ENCODE results near the gene CES1.
"Not testable (repeated sequence)": the region's sequence is repeated elsewhere in the genome, so short reads cannot be mapped to it uniquely, and the experiment has no call there.

CES1 gene

DNA sequence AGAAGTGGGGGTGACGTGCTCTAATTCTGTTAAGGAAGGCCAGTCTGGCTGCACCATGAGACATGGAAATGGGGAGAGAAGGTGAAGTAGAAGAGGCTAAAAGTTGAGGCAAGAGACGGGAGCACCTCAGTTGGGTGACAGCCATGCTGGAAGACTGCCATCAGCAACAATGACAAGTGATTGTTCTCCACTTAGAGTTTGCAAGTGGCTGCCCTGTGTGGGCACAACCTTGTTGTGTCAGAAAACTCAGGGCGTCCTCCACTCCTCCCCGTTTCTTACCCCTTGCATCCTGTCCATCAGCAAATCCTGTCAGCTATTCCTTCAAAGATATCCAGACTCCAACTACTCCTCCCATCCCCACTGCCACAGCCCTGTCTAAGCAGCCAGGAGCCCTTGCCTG lies 17.6 kb downstream of the CES1 start:
- no peak overlapping the region for H3K27ac ChIP-seq (ENCODE audit: low read depth, low read length)

DNA sequence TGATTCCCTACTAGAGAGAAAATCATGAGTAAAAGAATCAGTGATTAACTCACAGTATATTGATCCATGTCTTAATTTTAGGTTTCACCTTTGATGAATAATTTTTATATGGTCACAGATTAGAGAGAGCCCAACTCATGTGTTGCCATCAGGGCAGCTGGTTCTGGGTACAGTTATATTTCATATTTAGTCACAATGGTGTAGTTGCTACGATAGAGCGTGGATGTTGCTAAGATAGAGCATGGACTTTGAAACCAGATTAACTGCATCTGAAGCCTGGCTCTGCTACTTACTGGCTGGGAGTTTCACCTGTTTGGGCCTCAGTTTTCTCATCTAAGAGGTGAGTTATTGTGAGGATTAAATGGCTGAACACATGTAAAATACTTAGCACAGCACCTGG lies 18.7 kb downstream of the CES1 start:
- not testable (repeated sequence) for H3K4me2 ChIP-seq (ENCODE audit: low read depth, low read length, poor library complexity, severe bottlenecking); H3K9ac ChIP-seq (ENCODE audit: low read length); H3K79me2 ChIP-seq (ENCODE audit: insufficient read depth, low read length); H3K27me3 ChIP-seq (ENCODE audit: low read length); H4K20me1 ChIP-seq (ENCODE audit: low read depth, low read length); H3K36me3 ChIP-seq (ENCODE audit: low read length); H2AFZ ChIP-seq (ENCODE audit: low read depth, low read length, severe bottlenecking); H3F3A ChIP-seq (ENCODE audit: insufficient read depth); H3K4me3 ChIP-seq (ENCODE audit: insufficient read depth, low read length, poor library complexity, severe bottlenecking); H3K9me2 ChIP-seq (replicated peaks; ENCODE audit: insufficient read depth, low read length); H3K27ac ChIP-seq (ENCODE audit: low read depth, low read length); H3K9me3 ChIP-seq (ENCODE audit: insufficient read depth, low read length)

More for the DNA sequence above, 17.6 kb downstream of the CES1 start:
- TF ChIP-seq EZH2phosphoT487 (conservative IDR thresholded peaks at IDR 0.05; ENCODE audit: low read length): no peak
- TF ChIP-seq, protein P1, sequence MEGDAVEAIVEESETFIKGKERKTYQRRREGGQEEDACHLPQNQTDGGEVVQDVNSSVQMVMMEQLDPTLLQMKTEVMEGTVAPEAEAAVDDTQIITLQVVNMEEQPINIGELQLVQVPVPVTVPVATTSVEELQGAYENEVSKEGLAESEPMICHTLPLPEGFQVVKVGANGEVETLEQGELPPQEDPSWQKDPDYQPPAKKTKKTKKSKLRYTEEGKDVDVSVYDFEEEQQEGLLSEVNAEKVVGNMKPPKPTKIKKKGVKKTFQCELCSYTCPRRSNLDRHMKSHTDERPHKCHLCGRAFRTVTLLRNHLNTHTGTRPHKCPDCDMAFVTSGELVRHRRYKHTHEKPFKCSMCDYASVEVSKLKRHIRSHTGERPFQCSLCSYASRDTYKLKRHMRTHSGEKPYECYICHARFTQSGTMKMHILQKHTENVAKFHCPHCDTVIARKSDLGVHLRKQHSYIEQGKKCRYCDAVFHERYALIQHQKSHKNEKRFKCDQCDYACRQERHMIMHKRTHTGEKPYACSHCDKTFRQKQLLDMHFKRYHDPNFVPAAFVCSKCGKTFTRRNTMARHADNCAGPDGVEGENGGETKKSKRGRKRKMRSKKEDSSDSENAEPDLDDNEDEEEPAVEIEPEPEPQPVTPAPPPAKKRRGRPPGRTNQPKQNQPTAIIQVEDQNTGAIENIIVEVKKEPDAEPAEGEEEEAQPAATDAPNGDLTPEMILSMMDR (IDR thresholded peaks at IDR 0.05; ENCODE audit: insufficient read depth, low read length, poor library complexity, severe bottlenecking): no peak
- no peak overlapping the region for H3K9ac ChIP-seq (ENCODE audit: low read length)
- no peaks in the 10 kb centered on the region for H3K9me3 ChIP-seq (ENCODE audit: insufficient read depth, low read length)
- no peaks in the 10 kb centered on the region for H3K9me2 ChIP-seq (replicated peaks; ENCODE audit: insufficient read depth, low read length)
- no peak overlapping the region for H3K4me3 ChIP-seq (ENCODE audit: insufficient read depth, low read length, poor library complexity, severe bottlenecking)
- no peaks in the 10 kb centered on the region for H3K36me3 ChIP-seq (ENCODE audit: low read length)
- H3K4me2 ChIP-seq (ENCODE audit: low read depth, low read length, poor library complexity, severe bottlenecking): no peak overlapping the region
- no peaks in the 10 kb centered on the region for H3K27me3 ChIP-seq (ENCODE audit: low read length)
- H3F3A ChIP-seq (ENCODE audit: insufficient read depth): no peaks in the 10 kb centered on the region
- no peaks in the 10 kb centered on the region for H3K79me2 ChIP-seq (ENCODE audit: insufficient read depth, low read length)
- H4K20me1 ChIP-seq (ENCODE audit: low read depth, low read length): no peaks in the 10 kb centered on the region
- no peak overlapping the region for H2AFZ ChIP-seq (ENCODE audit: low read depth, low read length, severe bottlenecking)

DNA sequence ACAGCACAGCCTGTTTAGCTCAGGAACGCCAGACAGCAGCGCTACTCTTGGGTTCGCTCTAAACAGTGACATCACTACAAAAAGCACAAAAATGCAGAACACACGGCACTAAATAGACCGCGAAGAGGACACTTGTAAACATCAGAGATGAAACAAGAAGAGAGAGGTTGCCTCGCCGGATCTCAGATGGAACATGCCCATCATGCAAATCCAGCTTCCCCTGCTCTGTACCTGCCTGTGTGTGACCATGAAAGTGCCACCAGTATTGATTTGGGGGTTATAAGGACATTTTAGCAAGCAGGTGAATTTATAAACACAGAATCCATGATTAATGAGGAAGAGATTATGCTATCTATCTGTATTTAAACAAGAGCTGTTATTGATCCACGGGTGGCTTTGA lies 19.2 kb downstream of the CES1 start:
- not testable (repeated sequence) for H4K20me1 ChIP-seq (ENCODE audit: low read depth, low read length); H3K79me2 ChIP-seq (ENCODE audit: insufficient read depth, low read length); H3F3A ChIP-seq (ENCODE audit: insufficient read depth); H3K9ac ChIP-seq (ENCODE audit: low read length); H2AFZ ChIP-seq (ENCODE audit: low read depth, low read length, severe bottlenecking); H3K9me2 ChIP-seq (replicated peaks; ENCODE audit: insufficient read depth, low read length); H3K4me3 ChIP-seq (ENCODE audit: insufficient read depth, low read length, poor library complexity, severe bottlenecking); H3K36me3 ChIP-seq (ENCODE audit: low read length); H3K27ac ChIP-seq (ENCODE audit: low read depth, low read length); H3K27me3 ChIP-seq (ENCODE audit: low read length); H3K9me3 ChIP-seq (ENCODE audit: insufficient read depth, low read length); H3K4me2 ChIP-seq (ENCODE audit: low read depth, low read length, poor library complexity, severe bottlenecking)

DNA sequence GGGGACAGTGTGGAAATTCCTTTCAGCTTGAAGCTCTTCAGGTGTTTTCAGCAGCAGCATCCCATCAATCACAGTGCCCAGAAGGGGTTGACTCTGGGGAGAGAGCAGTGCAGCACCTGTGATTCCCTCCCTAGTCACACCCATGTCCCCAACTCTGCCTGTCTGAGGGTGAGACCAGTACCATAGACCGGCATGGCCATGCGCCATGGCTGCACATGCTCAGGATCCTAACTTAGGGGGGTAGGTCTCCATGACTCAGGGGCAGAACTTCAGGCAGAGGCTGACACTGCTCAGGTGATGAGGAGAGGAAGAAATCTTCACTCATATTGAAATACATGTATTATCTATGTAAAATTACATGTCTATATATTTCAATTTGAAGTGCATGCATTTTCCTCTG lies 19.9 kb downstream of the CES1 start:
- Histone ChIP-seq H3K27me3 (ENCODE audit: low read length) (no peaks in the 10 kb centered on the region), H3K4me3 (ENCODE audit: insufficient read depth, low read length, poor library complexity, severe bottlenecking) (no peak overlapping the region), H3K79me2 (ENCODE audit: insufficient read depth, low read length) (no peaks in the 10 kb centered on the region), H3K9me3 (ENCODE audit: insufficient read depth, low read length) (no peaks in the 10 kb centered on the region), H2AFZ (ENCODE audit: low read depth, low read length, severe bottlenecking) (no peak overlapping the region), H3F3A (ENCODE audit: insufficient read depth) (no peaks in the 10 kb centered on the region), H4K20me1 (ENCODE audit: low read depth, low read length) (no peaks in the 10 kb centered on the region), H3K9ac (ENCODE audit: low read length) (no peak overlapping the region), H3K9me2 (replicated peaks; ENCODE audit: insufficient read depth, low read length) (no peaks in the 10 kb centered on the region), H3K27ac (ENCODE audit: low read depth, low read length) (no peak overlapping the region), H3K4me2 (ENCODE audit: low read depth, low read length, poor library complexity, severe bottlenecking) (no peak overlapping the region), H3K36me3 (ENCODE audit: low read length) (no peaks in the 10 kb centered on the region)
- TF ChIP-seq EZH2phosphoT487 (conservative IDR thresholded peaks at IDR 0.05; ENCODE audit: low read length): no peak
- TF ChIP-seq, protein P1 (IDR thresholded peaks at IDR 0.05; ENCODE audit: insufficient read depth, low read length, poor library complexity, severe bottlenecking): no peak
